ENCODE measurements around the gene SPEF1. TPM values are rescaled to one million over a fixed set of nuclear protein-coding genes. Genes with fewer than 3 reads are reported as not detected.
A peak's percentile ranks its signal among the peaks of the same experiment; 100 is the strongest.

Gene SPEF1
- polyA plus RNA-seq, 3 donors, result 0.09 TPM; not detected in 2

GRCh38 chr20:3767110-3767426 is 14.2 kb downstream of the SPEF1 start:
- H3K4me1 Mint-ChIP-seq, result peaks cover 61% of the 10 kb centered on the region
- peaks cover 60 to 71% of the 10 kb centered on the region in 2 donors for H3K4me1 ChIP-seq (ENCODE audit: control insufficient read depth in 1 of 2, insufficient read depth in 2 of 2, low read length in 2 of 2)
- peak overlapping the region; percentile 80 to 93 (median 88) for H3K27ac Mint-ChIP-seq
- H3K27me3 ChIP-seq (ENCODE audit: control insufficient read depth in 2 of 2, insufficient read depth in 2 of 2, low read length in 2 of 2), result no peaks in the 10 kb centered on the region
- H3K79me2 ChIP-seq (ENCODE audit: insufficient read depth, low read length), result peaks cover 49% of the 10 kb centered on the region
- peak overlapping the region; percentile 69 for H3K9ac ChIP-seq (ENCODE audit: insufficient read depth, low read length, poor library complexity, severe bottlenecking)
- H3K36me3 ChIP-seq (replicated peaks in 1 of 2; ENCODE audit: control insufficient read depth in 1 of 2, insufficient read depth in 2 of 2, low read length in 2 of 2), result peaks cover 0 to under 1% of the 10 kb centered on the region in 2 donors
- H3K4me2 ChIP-seq (replicated peaks; ENCODE audit: extremely low read depth, low read length, poor library complexity, severe bottlenecking), result peak overlapping the region; percentile 100
- H3K36me3 Mint-ChIP-seq, result peaks cover under 1 to 4% of the 10 kb centered on the region in 2 donors
- intact Hi-C loops (cut with micrococcal nuclease), result loop anchor here (10.0 kb wide), 2 partner anchors 48 to 58 kb away; partner anchors contain the start of gene AP5S1 (in 1 of the 2)
- no peak for DNase-seq
- H3K4me3 Mint-ChIP-seq, result peak overlapping the region; percentile 84 to 95
- H3K27ac ChIP-seq (ENCODE audit: low read depth in 1 of 2, low read length in 2 of 2), result peak overlapping the region; percentile 73 to 83
- H2AFZ ChIP-seq (ENCODE audit: insufficient read depth, low read depth, low read length, poor library complexity, severe bottlenecking), result peak overlapping the region; percentile 84
- no peak for TF ChIP-seq CTCF (IDR thresholded peaks at IDR 0.05)
- H3K27me3 Mint-ChIP-seq (ENCODE audit: low read depth in 3 of 3), result peaks cover 0 to 2% (median 0%) of the 10 kb centered on the region in 3 donors
- no peaks in the 10 kb centered on the region for H3K9me3 ChIP-seq (replicated peaks in 1 of 2; ENCODE audit: control insufficient read depth in 1 of 2, insufficient read depth in 1 of 2, low read length in 2 of 2)
- H4K20me1 ChIP-seq (ENCODE audit: insufficient read depth, low read length), result peaks cover 7% of the 10 kb centered on the region
- H3K4me3 ChIP-seq (replicated peaks in 1 of 3; ENCODE audit: low read depth in 2 of 3, low read length in 3 of 3), result peak overlapping the region; percentile 85 to 96 (median 86)
- 2% methylated on average over 8 of the region's 21 CpGs for WGBS (ENCODE audit: insufficient coverage)
- peaks cover 0 to 4% (median under 1%) of the 10 kb centered on the region in 7 donors for H3K9me3 Mint-ChIP-seq

GRCh38 chr20:3766422-3767109 is 14.7 kb downstream of the SPEF1 start:
- H3K27me3 ChIP-seq (ENCODE audit: control insufficient read depth in 2 of 2, insufficient read depth in 2 of 2, low read length in 2 of 2), result no peaks in the 10 kb centered on the region
- Mint-ChIP-seq H3K27me3 (ENCODE audit: low read depth in 3 of 3) (peaks cover 0 to 2% (median 0%) of the 10 kb centered on the region in 3 donors), H3K4me3 (peak overlapping the region; percentile 84 to 95), H3K36me3 (peaks cover 5 to 9% of the 10 kb centered on the region in 2 donors), H3K27ac (peak overlapping the region; percentile 80 to 93 (median 88)), H3K4me1 (peaks cover 66% of the 10 kb centered on the region), H3K9me3 (no peaks in the 10 kb centered on the region)
- intact Hi-C loops (cut with micrococcal nuclease), result loop anchor here (10.0 kb wide), 2 partner anchors 48 to 58 kb away; partner anchors contain the start of gene AP5S1 (in 1 of the 2)
- no peaks in the 10 kb centered on the region for H3K9me3 ChIP-seq (replicated peaks in 1 of 2; ENCODE audit: control insufficient read depth in 1 of 2, insufficient read depth in 1 of 2, low read length in 2 of 2)
- H3K4me3 ChIP-seq (replicated peaks in 1 of 3; ENCODE audit: low read depth in 2 of 3, low read length in 3 of 3), result peak overlapping the region; percentile 85 to 96 (median 86)
- peaks cover 54% of the 10 kb centered on the region for H3K79me2 ChIP-seq (ENCODE audit: insufficient read depth, low read length)
- H2AFZ ChIP-seq (ENCODE audit: insufficient read depth, low read depth, low read length, poor library complexity, severe bottlenecking), result peak overlapping the region; percentile 84
- peaks cover 7% of the 10 kb centered on the region for H4K20me1 ChIP-seq (ENCODE audit: insufficient read depth, low read length)
- H3K4me1 ChIP-seq (ENCODE audit: control insufficient read depth in 1 of 2, insufficient read depth in 2 of 2, low read length in 2 of 2), result peaks cover 61 to 71% of the 10 kb centered on the region in 2 donors
- peak overlapping the region; percentile 100 for H3K4me2 ChIP-seq (replicated peaks; ENCODE audit: extremely low read depth, low read length, poor library complexity, severe bottlenecking)
- peak overlapping the region; percentile 73 to 83 for H3K27ac ChIP-seq (ENCODE audit: low read depth in 1 of 2, low read length in 2 of 2)
- 0% methylated on average over 1 of the region's 9 CpGs for WGBS (ENCODE audit: insufficient coverage)
- TF ChIP-seq CTCF (IDR thresholded peaks at IDR 0.05), result no peak
- H3K36me3 ChIP-seq (replicated peaks in 1 of 2; ENCODE audit: control insufficient read depth in 1 of 2, insufficient read depth in 2 of 2, low read length in 2 of 2), result peaks cover 3 to 6% of the 10 kb centered on the region in 2 donors
- H3K9ac ChIP-seq (ENCODE audit: insufficient read depth, low read length, poor library complexity, severe bottlenecking), result peak overlapping the region; percentile 69
- peak in 1 of 3 donors; percentile 40 for DNase-seq
